HG02588 (cell line): Measurements from ENCODE around the gene FKBP5.

ENCODE experiments used
- ATAC-seq: cut with Tn5 transposase; IDR thresholded peaks from one replicate; pipeline ENCODE4 v1.9.1; 2021; ENCODE audit warnings: mild to moderate bottlenecking, moderate library complexity; ENCODE audit not compliant: unreplicated experiment

The FKBP5 gene

GRCh38 chr6:35665573-35665972 is 23.1 kb downstream of the FKBP5 start:
- ATAC-seq: no peak

GRCh38 chr6:35664945-35665344 is 23.8 kb downstream of the FKBP5 start:
- ATAC-seq: no peak

- no peak for ATAC-seq
These were observed 25.1 kb downstream of the FKBP5 start for GRCh38 chr6:35663447-35664235.

GRCh38 chr6:35662999-35663398 is 25.7 kb downstream of the FKBP5 start:
- ATAC-seq: no peak

GRCh38 chr6:35654883-35655282 is 33.8 kb downstream of the FKBP5 start:
- ATAC-seq: no peak

- ATAC-seq: no peak
These were observed 37.5 kb downstream of the FKBP5 start for GRCh38 chr6:35651244-35651643.

- ATAC-seq: no peak
These were observed 38.7 kb downstream of the FKBP5 start for GRCh38 chr6:35650015-35650414.

GRCh38 chr6:35648203-35648602 is 40.5 kb downstream of the FKBP5 start:
- no peak for ATAC-seq

- ATAC-seq: no peak
These were observed 41.3 kb downstream of the FKBP5 start for GRCh38 chr6:35647400-35647799.

- no peak for ATAC-seq
These were observed 45.6 kb downstream of the FKBP5 start for GRCh38 chr6:35643162-35643535.

GRCh38 chr6:35642471-35643161 is 46.1 kb downstream of the FKBP5 start:
- no peak for ATAC-seq

- no peak for ATAC-seq
These were observed 48.6 kb downstream of the FKBP5 start for GRCh38 chr6:35640017-35640664.

- no peak for ATAC-seq
These were observed 50.0 kb downstream of the FKBP5 start for GRCh38 chr6:35638679-35639078.

GRCh38 chr6:35637911-35638310 is 50.8 kb downstream of the FKBP5 start:
- no peak for ATAC-seq

GRCh38 chr6:35635601-35636597 is 52.8 kb downstream of the FKBP5 start:
- no peak for ATAC-seq

GRCh38 chr6:35634316-35634715 is 54.4 kb downstream of the FKBP5 start:
- no peak for ATAC-seq

GRCh38 chr6:35633579-35634089 is 55.1 kb downstream of the FKBP5 start:
- no peak for ATAC-seq

GRCh38 chr6:35629876-35630378 is 58.8 kb downstream of the FKBP5 start:
- no peak for ATAC-seq

GRCh38 chr6:35626401-35626800 is 62.3 kb downstream of the FKBP5 start:
- no peak for ATAC-seq

- no peak for ATAC-seq
These were observed 64.2 kb downstream of the FKBP5 start for GRCh38 chr6:35624341-35625070.
